Fibroblast of gingiva (primary cell): ENCODE measurements around the gene C9orf72.
A peak's percentile ranks its signal among the peaks of the same experiment; 100 is the strongest.
"Not testable (repeated sequence)": the region's sequence is repeated elsewhere in the genome, so short reads cannot be mapped to it uniquely, and the experiment has no call there.

Source experiments
- DNase-seq: peaks from one replicate; pipeline ENCODE4 v3.0.0-alpha.2; 2011; ENCODE audit warnings: low read depth

Gene C9orf72, protein sequence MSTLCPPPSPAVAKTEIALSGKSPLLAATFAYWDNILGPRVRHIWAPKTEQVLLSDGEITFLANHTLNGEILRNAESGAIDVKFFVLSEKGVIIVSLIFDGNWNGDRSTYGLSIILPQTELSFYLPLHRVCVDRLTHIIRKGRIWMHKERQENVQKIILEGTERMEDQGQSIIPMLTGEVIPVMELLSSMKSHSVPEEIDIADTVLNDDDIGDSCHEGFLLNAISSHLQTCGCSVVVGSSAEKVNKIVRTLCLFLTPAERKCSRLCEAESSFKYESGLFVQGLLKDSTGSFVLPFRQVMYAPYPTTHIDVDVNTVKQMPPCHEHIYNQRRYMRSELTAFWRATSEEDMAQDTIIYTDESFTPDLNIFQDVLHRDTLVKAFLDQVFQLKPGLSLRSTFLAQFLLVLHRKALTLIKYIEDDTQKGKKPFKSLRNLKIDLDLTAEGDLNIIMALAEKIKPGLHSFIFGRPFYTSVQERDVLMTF

GRCh38 chr9:27572918-27573633 is at the start of gene C9orf72:
TSS of gene C9orf72 (minus strand) at chr9:27573481. CDS start at chr9:27567120, 6,361 bp downstream.
- peak; percentile 60 for DNase-seq

DNA sequence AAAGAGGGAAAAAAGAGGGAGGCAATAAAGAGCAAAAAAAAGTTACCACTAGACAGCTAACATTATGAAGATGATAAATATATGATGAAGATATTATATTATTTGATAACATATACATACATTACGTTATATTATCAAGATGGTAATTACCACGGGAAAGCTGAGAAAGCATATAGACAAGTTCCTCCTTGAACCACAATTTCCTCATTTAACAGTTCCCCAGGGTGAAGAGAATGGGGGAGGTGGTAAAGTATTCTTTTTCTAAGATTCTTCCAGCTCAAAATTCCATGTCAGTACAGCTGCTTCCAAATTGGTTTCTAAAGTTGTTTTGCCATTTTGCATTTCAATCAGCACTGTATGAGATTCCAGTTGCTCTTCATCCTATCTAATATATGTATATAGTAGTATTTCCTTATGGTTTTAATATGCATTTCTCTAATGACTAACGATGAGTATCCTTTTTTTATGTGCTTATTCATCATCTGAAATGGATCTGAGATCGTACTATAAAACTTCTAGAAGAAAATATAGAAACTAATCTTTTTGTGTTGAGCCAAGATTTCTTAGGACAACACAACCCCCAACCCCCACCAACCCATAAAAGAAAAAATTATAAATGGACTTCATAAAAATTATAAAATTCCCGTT is 49.5 kb upstream of the C9orf72 start:
- DNase-seq = no peak

GRCh38 chr9:27619743-27620142 is 46.5 kb upstream of the C9orf72 start:
- no peak for DNase-seq

GRCh38 chr9:27618066-27618465 is 44.8 kb upstream of the C9orf72 start:
- no peak for DNase-seq

GRCh38 chr9:27614551-27614950 is 41.3 kb upstream of the C9orf72 start:
- no peak for DNase-seq

- DNase-seq = not testable (repeated sequence)
Measured at GRCh38 chr9:27612036-27612435, 38.8 kb upstream of the C9orf72 start.

DNA sequence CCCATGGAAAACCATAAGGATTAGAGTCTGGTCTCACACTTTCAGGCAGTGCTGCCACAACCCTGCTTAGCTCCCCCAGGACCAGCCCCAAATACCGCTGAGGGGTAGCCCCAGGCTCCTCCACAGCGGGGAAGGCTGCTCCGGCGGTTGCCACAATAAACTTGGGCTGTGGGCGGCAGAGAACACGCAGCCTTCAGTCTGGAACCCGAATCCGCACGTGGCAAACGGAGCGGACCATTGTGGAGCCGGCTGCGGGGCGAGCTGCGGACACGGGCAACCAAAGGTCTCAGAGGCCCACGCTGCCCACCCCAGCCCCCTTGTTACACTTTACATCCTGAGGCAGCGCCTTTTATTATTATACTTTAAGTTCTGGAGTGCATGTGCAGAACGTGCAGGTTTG is 37.3 kb upstream of the C9orf72 start:
- no peak for DNase-seq

DNA sequence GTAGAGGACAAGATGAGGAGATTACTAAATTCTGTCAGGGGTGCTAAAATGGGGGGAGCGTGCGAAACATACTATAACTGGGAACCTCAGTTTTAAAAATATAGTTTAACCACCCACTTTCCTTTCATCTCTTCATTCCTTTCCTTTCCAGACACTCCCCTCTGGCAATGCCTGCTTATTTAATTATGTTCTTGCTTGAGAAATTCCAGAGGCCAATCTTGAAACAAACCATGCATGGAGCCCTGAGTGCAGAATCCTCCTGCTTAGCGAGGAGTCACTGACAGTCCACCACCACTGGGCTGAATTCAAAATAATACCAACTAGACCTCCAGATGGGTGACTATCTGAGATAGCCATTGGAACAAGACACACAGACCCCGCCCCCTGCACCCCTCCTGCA is 29.7 kb upstream of the C9orf72 start:
- no peak for DNase-seq

DNA sequence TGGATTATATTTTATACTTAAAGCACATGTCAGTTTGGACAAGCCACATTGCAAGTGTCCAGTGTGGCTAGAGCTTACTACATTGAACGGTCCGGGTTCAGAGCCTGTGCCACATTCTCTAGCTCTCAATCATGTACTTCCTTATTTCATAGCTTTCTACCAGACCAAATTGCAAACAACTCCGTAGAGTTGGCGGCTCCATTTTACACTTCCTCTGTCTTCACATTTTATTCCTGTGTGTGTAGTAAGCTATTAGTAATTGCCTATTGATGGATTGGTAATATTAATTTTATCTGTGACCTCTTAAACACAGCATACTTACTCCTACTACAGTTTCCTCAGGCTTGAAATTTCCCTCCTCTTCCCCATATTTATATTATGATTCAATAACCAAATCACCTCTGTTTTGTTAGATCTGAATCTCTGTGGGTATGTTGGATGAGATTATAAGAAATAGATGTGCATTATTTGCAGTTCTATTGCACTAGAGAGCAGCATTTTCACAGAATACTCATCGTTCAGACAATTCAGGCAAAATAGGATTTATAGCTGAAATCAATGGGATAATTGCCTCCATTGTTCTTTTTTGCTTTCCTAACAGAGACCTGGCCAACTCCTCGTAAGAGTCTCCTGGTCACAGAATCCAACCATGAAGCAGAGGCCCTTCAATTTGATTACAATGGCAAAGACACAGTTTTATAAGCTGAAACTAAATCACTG is 29.0 kb upstream of the C9orf72 start:
- DNase-seq = no peak

DNA sequence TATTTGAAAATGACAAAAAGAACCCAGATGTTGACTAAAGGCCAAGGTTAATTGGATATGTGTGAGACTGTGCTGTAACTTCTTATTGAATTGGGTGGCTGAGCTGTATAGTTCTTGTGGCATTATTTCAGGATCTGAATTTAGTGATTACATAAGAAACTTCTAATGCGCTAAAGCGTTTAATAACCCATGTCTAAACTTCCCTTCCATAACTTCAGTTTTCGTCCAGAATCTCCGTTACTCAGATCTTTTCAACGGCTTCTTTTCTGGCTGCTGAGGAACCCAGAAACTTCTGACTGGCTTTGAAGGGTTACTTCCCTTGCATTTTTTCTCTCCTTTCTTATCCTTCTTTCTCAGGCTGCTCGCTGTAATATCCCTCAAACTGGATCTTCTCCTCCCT is 28.1 kb upstream of the C9orf72 start:
- DNase-seq = no peak

DNA sequence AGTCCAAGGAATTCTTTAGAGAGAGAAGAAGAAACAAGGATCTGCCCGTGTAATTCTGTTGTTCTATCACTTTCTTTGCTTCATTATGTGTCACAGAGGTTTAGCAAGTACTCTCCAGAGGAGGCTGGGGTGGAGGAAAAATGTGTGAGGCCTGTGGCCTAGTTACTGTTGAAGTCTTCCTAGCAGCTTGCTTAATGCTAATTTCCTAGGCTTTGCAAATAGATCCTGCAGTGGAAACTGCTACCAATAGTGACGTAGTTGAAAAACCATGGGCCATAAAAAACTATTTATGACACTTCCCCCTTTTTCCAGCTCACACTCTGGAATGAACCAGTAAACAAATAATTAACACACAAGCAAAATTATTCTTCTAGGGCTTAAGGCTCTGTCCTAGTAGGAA is 27.0 kb upstream of the C9orf72 start:
- no peak for DNase-seq

DNA sequence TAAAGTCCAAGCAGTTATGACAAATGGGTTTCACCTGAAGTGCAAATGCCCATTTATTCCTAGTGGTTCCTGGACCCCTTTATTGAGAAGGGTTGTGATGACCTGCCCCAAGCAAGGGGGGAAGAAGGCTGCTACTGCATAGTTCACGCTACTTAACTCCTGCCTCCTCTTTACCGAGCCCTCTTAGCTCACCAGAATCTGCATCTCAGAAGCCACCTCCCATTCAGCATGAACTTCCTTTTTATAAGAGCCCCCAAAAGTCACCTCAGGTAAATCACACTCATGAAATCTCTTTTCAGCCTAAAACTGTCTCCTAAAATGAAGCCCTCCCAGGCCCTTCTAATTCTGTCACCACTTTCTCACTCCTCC is 26.6 kb upstream of the C9orf72 start:
- no peak for DNase-seq

- no peak for DNase-seq
Measured at GRCh38 chr9:27599102-27599869, 26.0 kb upstream of the C9orf72 start.

DNA sequence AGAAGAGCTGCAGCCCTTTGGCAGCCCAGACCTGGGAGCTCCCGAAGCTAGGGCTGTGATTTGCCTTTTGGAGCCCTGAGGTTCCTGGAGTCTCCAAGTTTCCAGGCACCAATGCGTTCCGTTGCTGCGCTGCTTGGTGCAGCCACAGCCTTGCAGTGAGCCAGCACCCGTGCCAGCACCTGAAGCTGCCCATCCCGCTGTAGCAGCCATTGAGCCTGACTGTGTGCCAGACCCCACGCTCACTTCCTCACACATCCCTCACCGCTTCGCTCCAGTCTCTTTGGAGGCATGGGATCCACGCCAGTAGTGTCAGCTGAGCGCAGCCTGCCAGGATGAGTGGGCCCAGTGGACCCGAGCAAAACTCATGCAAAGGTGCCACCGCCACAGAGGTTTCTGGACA is 22.5 kb upstream of the C9orf72 start:
- DNase-seq = no peak

GRCh38 chr9:27591672-27592071 is 18.4 kb upstream of the C9orf72 start:
- DNase-seq = no peak

- no peak for DNase-seq
Measured at GRCh38 chr9:27591093-27591492, 17.8 kb upstream of the C9orf72 start.

DNA sequence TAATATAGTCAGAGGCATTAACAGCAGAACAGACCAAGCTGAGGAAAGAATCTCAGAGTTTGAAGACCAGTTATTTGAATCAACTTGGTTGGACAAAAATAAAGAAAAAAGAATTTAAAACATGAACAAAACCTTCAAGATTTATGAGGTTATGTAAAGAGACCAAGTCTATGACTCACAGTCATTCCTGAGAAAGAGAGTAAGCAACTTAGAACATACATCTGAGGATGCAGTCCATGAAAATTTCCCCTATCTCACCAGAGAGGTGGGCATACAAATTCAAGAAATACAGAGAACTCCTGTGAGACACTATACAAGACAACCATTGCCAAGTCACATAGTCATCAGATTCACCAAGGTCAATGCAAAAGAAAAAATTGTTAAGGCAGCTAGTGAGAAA is 17.4 kb upstream of the C9orf72 start:
- no peak for DNase-seq

- no peak for DNase-seq
Measured at GRCh38 chr9:27589462-27589861, 16.2 kb upstream of the C9orf72 start.

- DNase-seq = no peak
Measured at GRCh38 chr9:27586304-27586703, 13.0 kb upstream of the C9orf72 start.

DNA sequence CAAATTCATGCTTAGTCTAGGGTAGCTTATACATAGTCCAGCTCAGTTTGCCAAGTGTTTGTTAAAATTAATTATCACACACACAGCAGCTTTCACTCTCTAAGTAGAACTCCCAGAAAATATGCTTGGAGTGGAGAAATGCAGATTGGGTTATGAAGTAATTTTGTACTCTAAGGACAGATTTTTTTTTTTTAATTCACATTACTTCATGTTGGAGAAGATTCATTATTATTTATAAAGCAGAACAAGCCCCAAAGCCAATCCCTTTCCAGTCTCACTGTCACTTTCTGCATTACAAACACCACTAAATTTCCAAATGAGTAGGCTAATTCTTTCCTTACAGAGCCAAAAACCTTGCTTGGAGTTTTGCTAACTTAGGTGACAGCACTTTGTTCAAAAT is 11.7 kb upstream of the C9orf72 start:
- no peak for DNase-seq

GRCh38 chr9:27582794-27583193 is 9.5 kb upstream of the C9orf72 start:
- DNase-seq = no peak

- no peak for DNase-seq
Measured at GRCh38 chr9:27581826-27582225, 8.5 kb upstream of the C9orf72 start.
